Small intestine (tissue), 7 donors: ENCODE measurements around the gene MAP7D3. TPM values are rescaled to one million over a fixed set of nuclear protein-coding genes. Genes with fewer than 3 reads are reported as not detected.

Experiments
- DNase-seq, 2 donors: peaks; one replicate each; pipeline versions ENCODE4 v3.0.0 to v3.0.0-alpha.2; 2013
- FAIRE-seq: peaks from 2 replicates; lab custom pipeline; 2012; peaks lifted over from hg19 to GRCh38; lab: Jason Lieb, UNC
- H3K27ac ChIP-seq, 3 donors: one replicate each; pipeline ENCODE4 v1.5.1; 2013; ENCODE audit warnings: low read length in 2 of 3, mild to moderate bottlenecking in 2 of 3, control low read depth in 1 of 3, inconsistent platforms in 1 of 3, low read depth in 1 of 3, moderate library complexity in 1 of 3
- H3K27me3 ChIP-seq, 3 donors: one replicate each; pipeline ENCODE4 v1.6.1; 2013; ENCODE audit warnings: low read length in 3 of 3, inconsistent platforms in 1 of 3; ENCODE audit not compliant: control insufficient read depth in 3 of 3, insufficient read depth in 3 of 3
- H3K36me3 ChIP-seq, 3 donors: one replicate each; pipeline ENCODE4 v1.6.1; 2013; ENCODE audit warnings: low read length in 3 of 3, inconsistent platforms in 1 of 3, low read depth in 1 of 3, mild to moderate bottlenecking in 1 of 3, moderate library complexity in 1 of 3; ENCODE audit not compliant: control insufficient read depth in 3 of 3, insufficient read depth in 2 of 3
- H3K4me1 ChIP-seq, 3 donors: one replicate each; pipeline ENCODE4 v1.6.1; 2013; ENCODE audit warnings: low read length in 2 of 3, inconsistent platforms in 1 of 3, low read depth in 1 of 3, mild to moderate bottlenecking in 1 of 3, moderate library complexity in 1 of 3; ENCODE audit not compliant: control insufficient read depth in 3 of 3, insufficient read depth in 2 of 3
- H3K4me3 ChIP-seq, 3 donors: one replicate each; pipeline ENCODE4 v1.5.1; 2013; ENCODE audit warnings: low read length in 3 of 3, control low read depth in 1 of 3, inconsistent platforms in 1 of 3, low read depth in 1 of 3, mild to moderate bottlenecking in 1 of 3, moderate library complexity in 1 of 3
- H3K9me3 ChIP-seq, 2 donors: one replicate each; pipeline ENCODE4 v1.6.1; 2013; ENCODE audit warnings: low read depth in 1 of 2, low read length in 1 of 2; ENCODE audit not compliant: control insufficient read depth in 2 of 2, insufficient read depth in 1 of 2
- WGBS, 3 donors: extraction: QIAGEN DNeasy Blood & Tissue Kit; methylation state at CpG; one replicate each; pipeline ENCODE4 v1.1.7; 2013; 5-methylcytosine and 5-hydroxymethylcytosine counted together
- polyA plus RNA-seq, 4 donors: library from polyadenylated mRNA; stranded (reverse) in 3 of 4; unstranded in 1 of 4; fragments of 200-250 nt in 3 of 4; fragments of 120-200 nt in 1 of 4; gene quantifications; one replicate each; pipeline versions ENCODE4 v1.2.1 to v1.2.3, GENCODE V29; 2013
- donor health status: healthy with polysubstance abuse.
- donor health status: control.
- donor health status: control.
- donor health status: Bipolar disorder and iron deficiency.
- donor health status: healthy.

MAP7D3 gene
- polyA plus RNA-seq, 4 donors = 0.81 to 3.0 (median 2.7) TPM; not detected in 1

DNA sequence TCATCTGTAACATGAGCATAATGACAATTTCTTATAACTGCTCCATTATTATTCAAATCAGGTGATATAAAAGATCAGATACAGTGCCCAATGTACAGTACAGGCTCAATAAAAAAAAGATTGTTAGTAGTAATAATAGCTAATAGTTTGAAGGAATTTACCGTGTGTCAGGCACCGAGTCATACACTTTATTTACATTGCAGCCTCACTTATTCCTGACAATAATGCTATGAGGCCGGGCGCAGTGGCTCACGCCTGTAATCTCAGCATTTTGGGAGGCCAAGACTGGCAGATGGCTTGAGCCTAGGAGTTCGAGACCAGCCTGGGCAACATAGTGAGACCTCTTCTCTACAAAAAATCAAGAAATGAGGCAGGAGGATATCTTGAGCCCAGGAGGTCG lies 10.1 kb upstream of the MAP7D3 start:
- Histone ChIP-seq H3K27me3 (no peaks in the 10 kb centered on the region), H3K9me3 (no peaks in the 10 kb centered on the region), H3K27ac (no peak overlapping the region), H3K36me3 (no peaks in the 10 kb centered on the region), H3K4me3 (no peak overlapping the region), H3K4me1 (no peaks in the 10 kb centered on the region)
- no peak for DNase-seq
- 70 to 82% (median 71%) methylated on average over 7 of the region's 7 CpGs for WGBS, 3 donors
- FAIRE-seq = no peak

- H3K36me3 ChIP-seq = no peaks in the 10 kb centered on the region
- H3K27me3 ChIP-seq = no peaks in the 10 kb centered on the region
- DNase-seq (no peak), FAIRE-seq (no peak)
- no peak overlapping the region for H3K27ac ChIP-seq
- H3K9me3 ChIP-seq = no peaks in the 10 kb centered on the region
- no peaks in the 10 kb centered on the region for H3K4me1 ChIP-seq
- no peak overlapping the region for H3K4me3 ChIP-seq
Measured at GRCh38 chrX:136260776-136261175, 9.6 kb upstream of the MAP7D3 start.

DNA sequence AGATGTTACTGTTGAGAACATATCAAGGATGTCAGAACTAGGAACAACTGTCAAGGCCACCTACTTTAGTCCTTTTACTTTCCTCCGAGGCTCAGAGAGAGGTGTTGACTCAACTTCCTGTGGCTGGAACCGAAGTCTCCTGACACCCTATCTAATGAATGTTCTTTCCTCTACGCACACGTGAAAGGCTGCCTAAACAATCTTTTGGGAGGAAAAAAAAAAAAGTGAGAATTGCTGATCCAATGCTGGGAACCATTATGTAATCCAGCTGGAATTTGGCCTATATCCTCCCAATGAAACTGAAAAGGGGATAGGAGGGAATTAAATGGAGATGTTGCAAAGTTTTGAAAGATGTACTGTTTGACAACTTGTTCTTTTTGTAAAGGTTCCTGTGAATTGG lies 8.3 kb upstream of the MAP7D3 start:
- Histone ChIP-seq H3K36me3 (no peaks in the 10 kb centered on the region), H3K27me3 (no peaks in the 10 kb centered on the region), H3K4me3 (no peak overlapping the region), H3K27ac (peak overlapping the region in 1 of 3 donors; percentile 67), H3K9me3 (no peaks in the 10 kb centered on the region), H3K4me1 (no peaks in the 10 kb centered on the region)
- FAIRE-seq = no peak
- 29 to 62% (median 55%) methylated on average over 4 of the region's 4 CpGs for WGBS, 3 donors
- no peak for DNase-seq

DNA sequence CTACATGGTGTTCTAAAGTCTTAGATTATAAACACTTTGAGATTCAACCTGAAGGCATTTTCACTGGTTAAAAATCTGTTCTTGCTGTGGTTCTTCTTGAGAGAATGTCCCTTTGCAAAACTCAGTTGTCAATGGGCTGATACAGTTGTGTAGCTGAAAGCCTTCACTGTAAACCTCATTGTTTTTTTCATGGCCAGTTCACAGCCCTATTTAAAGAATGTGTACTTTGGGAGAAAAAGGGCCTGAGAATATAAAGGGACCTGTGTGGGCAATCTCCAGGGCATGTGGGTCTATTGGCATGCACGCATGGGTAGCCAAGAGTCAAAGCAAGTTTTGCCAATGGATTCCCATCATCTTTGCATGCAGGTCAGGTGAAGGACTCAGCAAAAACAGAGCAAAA lies 7.8 kb upstream of the MAP7D3 start:
- H3K4me3 ChIP-seq = no peak overlapping the region
- FAIRE-seq (no peak), DNase-seq (no peak)
- H3K27me3 ChIP-seq = no peaks in the 10 kb centered on the region
- H3K4me1 ChIP-seq = no peaks in the 10 kb centered on the region
- peak overlapping the region in 1 of 3 donors; percentile 54 for H3K27ac ChIP-seq
- H3K9me3 ChIP-seq = no peaks in the 10 kb centered on the region
- H3K36me3 ChIP-seq = no peaks in the 10 kb centered on the region
- WGBS, 3 donors = 76 to 86% (median 79%) methylated on average over 1 of the region's 1 CpG

DNA sequence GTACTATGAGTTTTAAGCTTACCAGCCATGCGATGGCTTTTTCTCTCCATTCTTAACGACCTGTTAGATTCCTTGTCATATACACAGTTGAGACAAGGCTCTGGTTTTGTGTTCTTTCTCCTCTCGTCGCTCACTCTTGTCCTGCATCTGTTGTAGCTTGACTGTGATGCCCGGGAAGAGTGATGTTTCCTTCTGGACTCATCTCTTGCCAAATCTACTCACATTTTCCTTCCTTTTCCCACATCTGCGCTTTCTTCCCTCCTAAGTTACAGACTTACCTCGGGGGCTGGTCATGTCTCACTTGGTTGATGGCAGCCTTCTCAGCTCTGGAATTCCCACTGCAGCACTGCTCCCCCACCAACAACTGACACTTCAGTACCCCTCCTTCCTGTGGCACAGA lies 4.8 kb upstream of the MAP7D3 start:
- peak overlapping the region in 1 of 3 donors; percentile 38 for H3K27ac ChIP-seq
- no peaks in the 10 kb centered on the region for H3K9me3 ChIP-seq
- H3K4me1 ChIP-seq = no peaks in the 10 kb centered on the region
- 52 to 62% (median 56%) methylated on average over 7 of the region's 7 CpGs for WGBS, 3 donors
- peaks cover 0 to 4% (median 0%) of the 10 kb centered on the region in 3 donors for H3K27me3 ChIP-seq
- no peak overlapping the region for H3K4me3 ChIP-seq
- H3K36me3 ChIP-seq = no peaks in the 10 kb centered on the region
- no peak for DNase-seq
- FAIRE-seq = no peak

- DNase-seq (no peak), FAIRE-seq (no peak)
- no peak overlapping the region for H3K4me3 ChIP-seq
- no peak overlapping the region for H3K27ac ChIP-seq
- no peaks in the 10 kb centered on the region for H3K9me3 ChIP-seq
- no peaks in the 10 kb centered on the region for H3K36me3 ChIP-seq
- peaks cover 0 to 5% (median 0%) of the 10 kb centered on the region in 3 donors for H3K27me3 ChIP-seq
- 54 to 77% (median 58%) methylated on average over 5 of the region's 5 CpGs for WGBS, 3 donors
- H3K4me1 ChIP-seq = no peaks in the 10 kb centered on the region
Measured at GRCh38 chrX:136255541-136255940, 4.3 kb upstream of the MAP7D3 start.

DNA sequence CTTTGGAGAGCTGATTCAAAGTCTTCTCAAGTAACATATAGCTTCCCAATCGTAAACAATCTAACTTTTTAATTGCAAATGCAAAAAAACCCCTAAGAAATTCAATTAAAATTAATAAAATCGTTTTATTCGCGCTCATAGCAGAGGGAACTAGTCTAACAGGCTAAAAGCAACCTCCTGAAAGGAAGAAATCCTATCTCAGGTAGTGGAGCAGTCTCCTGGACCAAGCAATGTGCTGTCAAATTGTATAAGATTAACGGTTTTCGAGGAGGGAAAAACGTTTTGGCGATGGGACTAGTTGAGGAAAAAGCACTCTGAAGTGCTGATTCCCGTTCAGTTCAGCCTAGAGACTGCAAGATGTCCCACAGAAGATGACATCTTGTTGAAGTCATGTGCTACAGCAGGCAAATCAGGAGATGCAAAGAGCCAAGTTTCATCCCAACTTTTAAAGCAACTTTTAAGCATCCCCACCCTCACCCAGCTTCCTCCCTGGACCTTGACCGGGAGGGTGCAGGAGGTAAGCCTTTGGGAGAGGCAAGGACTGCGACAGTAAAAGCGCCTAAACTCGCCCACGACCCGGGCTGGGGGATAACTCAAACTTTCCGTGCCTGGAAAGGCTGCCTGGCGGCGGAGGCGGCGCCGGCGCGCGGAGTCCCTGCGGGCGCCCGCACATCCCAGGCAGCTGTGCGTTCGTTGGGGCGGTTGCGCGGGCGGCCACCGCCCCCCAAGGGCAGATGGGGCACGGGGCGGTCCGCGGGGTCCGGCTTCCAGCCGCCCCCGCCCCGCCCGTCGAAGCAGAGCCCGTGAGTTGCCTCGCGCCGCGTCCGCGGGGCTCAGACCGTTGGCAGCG lies 784 bp downstream of the MAP7D3 start:
- peak in 1 of 2 donors; percentile 16 for DNase-seq
- peaks cover 0 to 14% (median 0%) of the 10 kb centered on the region in 3 donors for H3K27me3 ChIP-seq
- H3K4me1 ChIP-seq = no peaks in the 10 kb centered on the region
- H3K4me3 ChIP-seq = peak overlapping the region; percentile 41 to 59 (median 47)
- peak overlapping the region in 1 of 3 donors; percentile 80 for H3K27ac ChIP-seq
- H3K36me3 ChIP-seq = no peaks in the 10 kb centered on the region
- no peak for FAIRE-seq
- H3K9me3 ChIP-seq = no peaks in the 10 kb centered on the region
- WGBS, 3 donors = 5 to 48% (median 31%) methylated on average over 10 to 53 of the region's 53 CpGs

DNA sequence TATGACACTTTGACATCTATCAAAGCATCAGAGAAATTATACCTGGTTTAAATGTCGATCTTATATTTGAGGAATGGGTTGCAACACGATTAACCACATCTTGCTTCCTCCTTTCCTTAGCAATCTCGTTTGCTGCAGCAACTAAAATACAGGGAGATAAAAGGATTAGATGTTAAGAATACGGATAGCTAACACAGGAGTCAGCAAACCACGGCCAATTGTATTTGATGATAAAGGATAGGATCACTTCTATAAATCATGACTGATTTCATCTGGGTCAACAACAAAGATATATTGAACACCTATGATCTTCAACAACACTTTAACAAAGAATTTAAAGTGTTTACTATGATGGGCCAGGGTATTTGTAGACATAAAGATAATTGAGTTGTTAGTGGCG lies 5.0 kb downstream of the MAP7D3 start:
- Histone ChIP-seq H3K27me3 (peaks cover 0 to 10% (median 0%) of the 10 kb centered on the region in 3 donors), H3K4me1 (no peaks in the 10 kb centered on the region), H3K9me3 (no peaks in the 10 kb centered on the region), H3K27ac (no peak overlapping the region), H3K36me3 (peaks cover 0 to 2% (median 0%) of the 10 kb centered on the region in 3 donors), H3K4me3 (no peak overlapping the region)
- FAIRE-seq (no peak), DNase-seq (no peak)
- WGBS, 3 donors = 53 to 70% (median 60%) methylated on average over 6 of the region's 6 CpGs
